ENCODE measurements around the gene OCA2.
"Not testable (repeated sequence)": the region's sequence is repeated elsewhere in the genome, so short reads cannot be mapped to it uniquely, and the experiment has no call there.

Gene OCA2

DNA sequence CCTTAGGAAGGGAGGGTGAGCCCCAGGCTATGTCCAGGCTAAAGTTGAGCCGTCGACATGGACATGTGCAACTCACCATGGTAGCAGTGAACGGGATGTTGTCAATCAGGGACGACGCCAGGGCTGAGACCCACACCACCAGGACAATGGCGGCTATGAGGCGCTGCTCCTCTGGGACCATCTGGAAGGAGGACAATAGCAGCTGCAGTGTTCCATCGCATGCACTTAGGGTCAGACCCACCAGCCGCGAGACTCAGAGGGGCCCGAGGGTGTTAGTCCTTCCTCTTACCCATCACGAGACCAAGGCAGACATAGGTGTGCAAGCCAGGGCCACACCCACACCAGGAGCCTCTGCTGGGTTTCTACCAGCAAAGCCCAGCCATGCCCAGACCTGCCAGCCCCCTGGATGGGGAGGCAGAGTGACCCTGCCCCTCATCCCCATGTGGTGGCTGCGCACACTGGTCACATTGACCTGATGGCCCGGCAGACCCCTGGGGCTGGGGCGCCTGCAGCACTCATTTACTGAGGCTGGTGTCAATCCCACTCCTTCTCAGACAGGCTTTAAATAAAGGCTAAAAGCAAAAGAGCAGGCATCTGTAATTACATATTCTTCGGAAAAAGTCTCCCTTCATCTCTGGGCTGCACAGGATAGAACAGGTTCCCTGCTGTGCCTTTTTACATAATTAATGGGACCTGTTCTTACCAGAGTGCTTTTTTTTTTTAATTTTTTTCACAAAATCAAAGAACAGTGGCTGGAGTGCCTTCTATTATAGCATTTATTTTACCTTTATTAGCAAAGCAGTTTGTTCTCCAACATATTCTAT is 227.8 kb downstream of the OCA2 start:
- no peak for DNase-seq (ENCODE audit: low read depth in 2 of 2)

DNA sequence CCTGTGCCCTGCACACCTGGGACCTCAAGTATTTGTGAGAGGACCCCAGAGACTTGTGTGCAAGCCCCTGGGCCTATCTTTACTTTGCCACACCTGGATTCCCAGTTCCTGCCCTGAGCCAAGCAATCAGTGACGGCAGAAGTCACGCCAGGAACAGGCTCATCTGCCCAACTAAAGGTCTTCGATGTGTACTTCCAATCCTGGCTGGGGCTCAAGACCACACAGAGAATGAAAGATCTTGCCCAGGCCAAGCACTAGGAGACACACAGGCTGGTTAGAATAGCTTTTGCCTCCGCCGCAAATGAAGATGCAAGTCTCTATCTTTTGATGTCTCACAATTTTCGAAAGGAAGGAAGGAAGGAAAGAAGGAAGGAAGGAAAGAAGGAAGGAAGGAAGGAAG is 228.8 kb downstream of the OCA2 start:
- DNase-seq (ENCODE audit: low read depth in 2 of 2): no peak

DNA sequence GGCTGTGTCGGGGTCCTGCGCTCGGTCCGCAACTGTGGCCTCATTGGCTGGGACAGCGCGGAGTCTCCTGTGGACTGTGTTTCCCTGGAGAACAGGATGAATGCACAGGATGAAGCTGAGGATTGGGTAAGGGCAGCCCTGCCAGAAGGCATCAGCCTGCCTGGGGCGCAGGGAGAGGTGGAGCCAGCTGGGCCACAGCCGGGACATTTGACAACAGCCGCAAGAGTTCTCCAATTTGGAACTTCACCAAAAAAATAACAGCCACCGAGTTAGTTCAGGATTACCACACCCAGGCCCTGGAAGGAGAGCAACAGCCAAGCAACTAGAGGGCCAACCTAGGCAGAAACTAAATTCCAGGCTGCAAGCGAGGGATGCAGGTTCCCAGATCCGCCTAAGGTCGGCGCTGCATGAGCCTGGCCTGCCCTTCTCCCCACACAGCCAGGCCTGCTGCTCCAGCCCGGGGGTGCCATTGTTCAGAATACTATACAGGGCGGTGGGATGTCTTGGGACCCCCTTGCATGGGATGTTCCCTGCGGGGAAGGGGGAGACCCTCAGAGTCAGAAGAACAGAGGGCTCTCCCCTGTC is 229.3 kb downstream of the OCA2 start:
- no peak for DNase-seq (ENCODE audit: low read depth in 2 of 2)

DNA sequence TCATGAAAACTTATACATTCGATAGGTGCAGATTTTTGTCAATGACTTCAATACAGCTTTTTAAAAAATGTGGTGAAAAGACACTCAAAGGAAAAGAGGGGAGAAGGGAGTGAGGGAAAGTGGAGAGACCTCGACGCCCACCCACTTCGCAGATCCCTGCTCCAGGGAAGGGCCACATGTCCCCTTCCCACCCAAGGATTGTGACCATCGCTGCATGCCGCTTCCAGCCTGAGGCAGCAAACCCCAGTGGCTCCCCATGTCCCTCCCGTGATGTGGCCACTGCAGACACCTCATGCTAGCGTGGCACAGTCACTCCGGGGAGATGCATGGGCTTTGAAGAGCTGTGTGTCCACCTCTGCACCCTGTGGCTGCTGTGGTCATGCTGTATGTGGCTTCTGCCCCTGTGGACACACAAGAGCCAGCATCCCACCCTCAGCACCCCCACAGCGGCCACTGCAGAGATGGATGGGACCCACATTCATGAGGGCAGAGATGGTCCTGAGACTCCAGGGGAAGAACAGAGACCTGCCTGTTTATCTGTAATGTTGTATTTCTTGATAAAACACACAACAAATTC is 230.2 kb downstream of the OCA2 start:
- DNase-seq (ENCODE audit: low read depth in 2 of 2): no peak

DNA sequence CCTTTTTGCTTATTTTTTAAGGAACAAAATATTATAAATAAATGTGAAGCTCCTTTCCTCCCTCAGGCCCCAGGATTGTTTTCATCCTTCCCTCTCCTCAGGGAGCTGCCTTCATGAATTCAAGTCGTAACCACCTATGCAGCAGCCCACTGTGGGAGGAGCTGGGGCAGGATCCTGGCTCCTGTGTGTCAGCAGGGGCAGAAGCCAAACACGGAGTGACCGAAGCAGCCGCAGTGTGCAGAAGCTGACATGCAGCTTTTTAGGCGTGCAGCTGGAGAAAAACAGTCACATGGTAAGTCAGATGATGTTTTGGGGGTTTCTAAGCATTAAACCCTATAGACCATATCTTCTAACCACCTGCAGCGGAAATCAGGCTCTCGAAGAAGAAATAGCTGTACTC is 231.3 kb downstream of the OCA2 start:
- DNase-seq (ENCODE audit: low read depth in 2 of 2): no peak

DNA sequence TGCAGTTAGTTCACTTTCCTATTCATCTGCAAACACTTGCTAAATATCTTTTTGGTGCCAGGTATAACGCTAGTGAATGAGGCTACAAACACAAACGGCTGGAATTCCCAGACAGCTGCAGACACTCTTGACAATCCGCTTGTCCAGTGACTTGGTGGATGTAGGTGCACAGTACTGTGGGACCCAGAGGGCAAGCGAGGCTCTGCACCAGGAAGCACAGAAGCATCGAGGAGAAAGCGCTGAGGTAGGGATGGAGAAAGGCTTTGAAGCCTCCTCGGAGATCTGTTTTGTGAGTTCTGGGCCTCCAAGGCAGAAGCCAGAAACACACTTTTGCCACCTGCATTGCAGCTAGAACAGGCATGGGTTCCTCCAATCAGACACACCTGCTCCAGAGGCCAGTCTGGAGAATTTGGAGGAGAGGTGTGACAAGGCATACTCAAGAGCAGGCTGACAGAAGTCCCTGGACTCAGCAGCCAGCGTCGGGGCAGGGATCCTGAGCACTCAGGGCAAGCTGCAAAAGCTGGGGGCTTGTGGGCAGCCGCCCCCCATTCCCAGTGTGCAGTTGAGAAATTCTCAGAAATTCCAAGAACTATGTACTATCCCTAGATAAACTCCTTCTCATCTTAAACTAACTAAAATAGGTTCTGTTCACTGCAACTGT is 232.5 kb downstream of the OCA2 start:
- no peak for DNase-seq (ENCODE audit: low read depth in 2 of 2)

DNA sequence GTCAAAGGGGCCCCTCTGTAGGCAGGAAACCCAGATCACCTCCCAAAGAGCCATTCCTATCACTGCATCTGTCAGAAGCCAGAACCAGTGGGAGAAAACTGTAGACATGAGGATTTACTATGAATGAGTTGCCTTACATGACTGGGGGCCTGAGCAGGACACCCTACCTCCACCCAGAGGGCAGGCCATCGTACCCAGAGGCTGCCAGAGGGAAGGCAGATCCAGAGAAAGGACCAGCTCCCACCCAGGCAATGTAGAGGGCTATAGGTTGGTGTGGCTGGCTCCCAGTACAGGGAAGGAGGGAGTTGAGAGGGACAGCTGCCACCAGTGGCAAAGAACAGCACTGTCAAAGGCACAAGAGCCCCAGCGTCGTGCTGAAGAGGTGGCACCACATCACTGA is 233.2 kb downstream of the OCA2 start:
- DNase-seq (ENCODE audit: low read depth in 2 of 2): no peak

DNA sequence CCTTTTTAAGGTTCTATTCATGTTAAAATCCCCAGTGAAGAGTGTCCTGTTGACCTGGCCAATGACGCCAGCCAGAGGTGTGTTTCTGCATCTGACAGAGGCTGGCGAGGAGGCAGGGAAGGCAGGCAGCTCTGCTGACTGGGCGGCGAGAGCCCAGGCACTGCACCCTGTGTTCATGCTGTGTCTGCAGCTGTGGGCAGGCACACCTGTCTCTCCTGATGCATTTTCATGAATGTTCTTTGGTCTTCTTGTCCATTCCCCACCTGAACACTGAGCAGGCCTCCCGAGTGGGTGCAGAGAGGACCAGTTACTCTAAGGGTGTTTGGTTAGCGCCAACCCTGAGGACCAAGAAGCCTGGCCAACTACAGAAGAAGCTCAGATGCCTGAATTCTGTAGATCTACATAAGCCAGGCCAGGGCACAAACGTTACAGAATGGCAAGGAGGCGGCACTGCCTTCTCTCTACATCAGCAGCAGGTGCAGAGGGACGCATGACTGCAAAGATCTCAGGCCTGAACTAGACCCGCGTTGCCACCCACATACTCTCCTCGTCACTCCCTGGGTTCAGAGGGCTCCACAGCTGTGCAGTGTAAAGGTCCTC is 233.7 kb downstream of the OCA2 start:
- no peak for DNase-seq (ENCODE audit: low read depth in 2 of 2)

DNA sequence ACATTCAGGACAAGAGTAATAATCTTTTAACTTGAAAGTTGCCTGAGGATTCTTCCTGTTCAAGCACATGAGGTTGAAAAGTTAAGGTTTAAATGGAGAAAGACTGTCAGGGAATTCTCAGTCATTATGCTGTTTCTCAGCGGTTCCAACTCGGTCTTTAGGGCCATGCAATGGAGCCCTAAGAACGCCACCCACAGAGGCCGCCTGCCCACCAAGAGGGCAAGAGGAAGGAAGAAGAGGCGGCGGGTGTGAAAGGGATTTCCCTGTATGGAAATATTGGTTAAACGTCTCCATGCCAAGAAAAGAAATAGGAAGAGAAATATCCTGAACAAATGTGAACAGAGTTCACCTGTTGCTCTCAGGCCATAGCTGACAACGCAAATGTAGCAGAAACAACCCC is 234.4 kb downstream of the OCA2 start:
- DNase-seq (ENCODE audit: low read depth in 2 of 2): no peak

DNA sequence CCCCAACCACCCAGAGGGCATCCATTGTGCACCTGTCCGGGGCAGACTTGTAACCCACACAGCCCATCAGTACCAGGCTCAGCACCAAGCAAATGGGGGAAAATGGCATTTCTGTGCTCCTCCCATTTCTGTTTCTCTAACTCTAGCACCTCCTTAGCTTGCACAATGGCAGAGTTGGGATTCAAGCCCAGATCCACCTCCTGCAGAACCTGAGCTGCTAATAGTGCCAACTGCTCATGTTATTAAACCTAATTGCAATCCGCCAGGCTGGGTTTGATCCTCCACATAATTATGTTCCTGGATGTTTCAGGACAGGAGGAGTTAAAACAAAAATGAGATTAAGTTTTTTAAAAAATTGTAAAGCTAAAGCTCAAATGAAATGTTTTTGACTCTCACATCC is 235.0 kb downstream of the OCA2 start:
- no peak for DNase-seq (ENCODE audit: low read depth in 2 of 2)

DNA sequence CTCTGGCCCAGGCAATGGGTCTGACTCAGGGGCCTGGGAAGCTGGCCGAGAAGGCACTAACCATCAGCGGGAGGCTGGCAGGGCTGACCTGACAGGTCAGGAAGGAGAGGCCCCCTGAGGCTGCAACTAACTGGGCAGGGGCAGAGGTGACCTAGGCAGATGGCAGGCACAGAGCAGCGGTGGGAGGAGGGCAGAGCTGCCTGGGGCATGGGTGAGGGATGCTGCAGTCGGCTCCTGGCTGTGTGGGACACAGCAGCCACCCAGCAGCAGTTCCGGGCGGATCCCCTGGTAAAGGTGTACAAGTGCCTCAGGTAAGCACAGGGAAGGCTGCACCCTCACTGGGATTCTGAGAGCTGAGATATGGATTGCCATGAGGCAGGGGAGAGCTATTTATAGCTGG is 236.1 kb downstream of the OCA2 start:
- no peak for DNase-seq (ENCODE audit: low read depth in 2 of 2)

DNA sequence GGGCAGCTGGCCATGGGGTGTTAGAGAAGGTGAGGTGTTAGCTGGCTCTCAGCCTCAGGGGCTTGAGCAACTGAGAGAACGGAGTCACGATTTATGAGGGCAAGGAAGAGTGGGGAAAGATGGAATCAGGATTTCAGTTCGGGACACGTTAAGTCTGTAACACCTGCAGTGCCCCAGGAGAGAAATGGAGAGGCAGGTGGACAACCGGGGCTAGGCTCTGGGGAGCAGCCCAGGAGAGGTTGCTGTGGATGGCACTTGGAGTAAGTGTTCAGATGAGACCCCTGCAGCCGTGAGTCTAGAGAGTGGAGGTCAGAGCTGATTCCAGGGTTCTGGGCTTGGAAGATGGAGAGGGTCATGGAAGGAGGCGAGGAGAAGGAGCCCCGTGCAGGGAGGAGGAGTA is 237.9 kb downstream of the OCA2 start:
- no peak for DNase-seq (ENCODE audit: low read depth in 2 of 2)

DNA sequence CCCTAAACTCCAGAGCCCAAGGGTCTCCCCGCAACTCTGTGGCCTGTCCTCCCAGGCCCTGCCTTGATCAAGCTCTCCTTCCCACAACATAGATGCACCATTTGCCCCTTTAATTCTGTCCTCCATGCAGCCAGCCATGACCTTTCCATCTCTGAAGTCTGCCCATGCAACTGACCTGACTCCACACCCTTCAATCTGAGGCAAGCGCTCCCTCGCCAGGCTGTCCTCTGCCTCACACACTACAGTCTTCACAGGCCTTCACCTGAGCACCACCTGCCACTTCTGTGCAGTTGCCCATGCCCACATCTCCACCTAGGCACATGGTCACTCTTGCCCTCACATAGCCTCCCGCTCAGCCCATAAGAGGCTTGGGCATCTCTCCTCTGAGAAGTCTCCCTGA is 244.0 kb downstream of the OCA2 start:
- DNase-seq (ENCODE audit: low read depth in 2 of 2): no peak

DNA sequence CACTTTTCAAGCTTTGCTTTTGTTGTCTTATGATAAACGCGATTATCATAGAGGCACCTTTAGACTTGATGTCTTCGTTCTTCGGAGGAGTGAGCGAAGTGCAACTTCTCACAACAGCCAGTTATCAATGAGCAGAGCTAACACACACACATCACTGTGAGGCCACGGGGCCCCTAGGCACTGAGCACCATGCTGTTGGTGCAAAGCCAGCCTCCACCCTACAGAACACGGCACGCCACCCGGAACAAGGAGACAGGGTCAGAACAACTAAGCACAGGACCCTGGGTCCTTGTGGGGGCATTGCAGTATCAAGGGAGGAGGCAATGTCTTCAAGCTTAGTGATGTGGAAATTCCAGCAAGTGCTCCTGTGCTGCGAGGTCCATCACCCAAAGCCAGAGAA is 244.5 kb downstream of the OCA2 start:
- no peak for DNase-seq (ENCODE audit: low read depth in 2 of 2)

DNA sequence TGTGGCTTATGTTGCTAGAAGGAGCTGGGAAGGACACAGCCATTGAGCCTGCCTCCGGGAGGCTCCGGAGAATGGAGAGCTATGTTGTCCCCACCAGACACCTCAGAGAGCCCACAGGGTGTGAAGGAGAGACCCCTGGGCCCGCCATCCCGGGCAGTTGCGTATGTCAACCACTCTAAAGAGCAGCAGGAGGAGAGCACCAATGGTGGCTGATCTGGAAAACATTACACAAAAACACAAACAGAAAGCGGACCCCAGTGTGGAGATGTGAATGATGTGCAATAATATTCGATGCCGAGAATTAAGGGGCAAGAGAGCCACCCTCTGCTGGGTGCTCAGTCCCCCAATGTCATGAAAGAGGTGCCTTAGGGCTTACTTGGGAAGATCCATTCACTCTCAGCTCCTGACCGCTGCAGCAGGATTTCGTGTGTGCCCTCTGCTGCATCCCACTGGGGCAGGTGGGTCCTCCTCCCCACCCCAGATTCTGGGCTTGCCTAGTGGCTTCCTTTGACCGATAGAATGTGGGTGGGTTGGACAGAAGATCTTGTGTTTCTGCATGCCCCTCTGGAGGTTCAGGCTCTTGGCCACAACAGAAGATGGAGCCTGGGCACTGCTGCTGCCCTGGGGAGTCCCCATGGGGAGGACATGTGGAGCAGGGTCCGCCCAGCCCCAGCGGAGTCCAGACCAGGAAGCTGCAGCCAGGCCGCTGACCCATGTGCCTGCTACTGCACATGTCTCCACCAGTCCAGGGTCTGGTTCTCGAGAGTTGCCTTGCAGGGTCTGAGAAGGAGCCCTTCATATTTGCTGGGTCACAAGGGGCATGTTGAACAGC is 245.3 kb downstream of the OCA2 start:
- DNase-seq (ENCODE audit: low read depth in 2 of 2): no peak

DNA sequence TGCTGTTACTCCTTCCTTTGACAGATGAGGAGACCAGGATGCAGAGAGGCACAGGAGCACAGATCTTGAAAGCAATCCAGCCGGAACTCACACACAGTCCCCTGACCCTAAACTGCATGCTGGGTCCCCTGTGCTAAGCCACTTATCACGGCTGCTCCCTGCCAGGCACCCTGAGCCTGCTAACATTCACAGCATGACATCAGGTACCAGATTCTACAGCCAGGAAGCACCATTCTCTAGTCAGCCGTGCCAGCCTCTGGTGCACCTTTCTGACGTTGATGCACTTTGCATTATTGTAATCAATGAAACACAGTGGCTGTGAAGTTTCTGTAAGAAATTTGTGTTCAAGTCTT is 247.3 kb downstream of the OCA2 start:
- DNase-seq (ENCODE audit: low read depth in 2 of 2): no peak

DNA sequence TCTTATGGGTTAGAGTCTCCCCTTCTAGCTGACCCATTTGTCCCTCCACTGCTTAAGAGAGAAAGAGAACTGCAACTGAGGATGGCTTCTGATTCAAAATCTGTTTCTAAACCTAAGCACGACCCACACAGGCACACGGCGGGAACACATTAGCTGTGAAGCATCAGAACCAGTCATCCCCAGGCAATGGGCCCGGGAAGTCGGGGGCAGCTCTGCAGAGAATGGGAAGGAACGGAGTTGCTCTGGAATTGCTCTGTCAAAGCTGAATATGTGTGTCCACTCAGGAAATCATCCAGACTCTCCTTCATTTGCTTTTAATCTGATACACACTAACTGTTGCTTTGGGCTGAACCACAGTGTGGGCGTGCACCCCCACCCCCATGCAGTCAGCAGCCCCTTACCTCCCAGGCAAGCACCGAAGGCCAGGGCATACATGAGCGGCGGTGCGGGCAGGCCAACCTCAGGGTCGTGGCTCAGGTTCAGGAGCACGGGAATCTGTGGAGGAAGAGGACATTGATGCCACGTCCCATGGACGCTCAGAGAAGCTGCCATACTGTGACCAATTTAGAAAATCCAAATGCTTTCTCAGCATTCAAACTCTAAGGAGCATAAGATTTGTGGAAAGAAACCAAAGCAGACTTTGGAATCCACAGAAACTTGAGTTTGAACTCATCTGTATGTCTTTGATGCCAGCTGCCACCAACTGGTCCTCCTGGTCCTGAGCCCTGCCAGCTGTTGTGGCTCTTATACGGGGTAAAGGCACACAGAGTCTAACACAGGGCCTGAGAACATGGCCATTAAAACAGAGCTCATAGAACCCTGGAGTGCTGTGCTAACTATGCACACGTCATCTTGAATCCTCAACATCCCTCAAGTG is 247.9 kb downstream of the OCA2 start:
- DNase-seq (ENCODE audit: low read depth in 2 of 2): no peak

DNA sequence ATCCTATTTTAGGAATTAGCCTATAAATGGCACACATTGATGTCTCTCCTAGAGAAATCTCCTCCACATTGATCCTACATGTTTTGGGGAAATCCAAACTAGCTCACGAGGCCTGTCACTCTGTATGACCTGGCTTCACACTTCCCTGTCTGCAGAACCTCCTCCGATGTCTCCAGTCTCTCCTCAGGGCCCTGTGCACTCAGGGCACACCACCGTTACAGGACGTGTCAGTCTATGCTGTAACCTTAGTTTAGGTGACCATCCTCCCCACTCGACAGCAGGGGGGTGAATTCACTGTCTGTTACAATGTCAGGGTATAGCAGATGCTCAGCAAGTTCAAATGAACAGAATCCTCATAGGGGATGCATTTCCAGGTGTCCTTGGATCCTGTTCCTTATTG is 249.1 kb downstream of the OCA2 start:
- no peak for DNase-seq (ENCODE audit: low read depth in 2 of 2)

DNA sequence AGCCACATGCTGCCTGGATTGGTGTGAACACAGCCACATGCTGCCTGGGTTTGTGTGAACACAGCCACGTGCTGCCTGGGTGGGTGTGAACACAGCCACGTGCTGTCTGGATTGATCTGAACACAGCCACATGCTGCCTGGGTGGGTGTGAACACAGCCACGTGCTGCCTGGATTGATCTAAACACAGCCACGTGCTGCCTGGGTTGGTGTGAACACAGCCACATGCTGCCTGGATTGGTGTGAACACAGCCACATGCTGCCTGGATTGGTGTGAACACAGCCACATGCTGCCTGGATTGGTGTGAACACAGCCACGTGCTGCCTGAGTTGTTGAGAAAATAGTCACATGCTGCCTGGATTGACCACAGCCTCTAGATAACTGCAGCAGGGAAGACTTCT is 250.2 kb downstream of the OCA2 start:
- not testable (repeated sequence) for DNase-seq (ENCODE audit: low read depth in 2 of 2)
